Measurements from ENCODE around the gene SPATA22.

Gene SPATA22

DNA sequence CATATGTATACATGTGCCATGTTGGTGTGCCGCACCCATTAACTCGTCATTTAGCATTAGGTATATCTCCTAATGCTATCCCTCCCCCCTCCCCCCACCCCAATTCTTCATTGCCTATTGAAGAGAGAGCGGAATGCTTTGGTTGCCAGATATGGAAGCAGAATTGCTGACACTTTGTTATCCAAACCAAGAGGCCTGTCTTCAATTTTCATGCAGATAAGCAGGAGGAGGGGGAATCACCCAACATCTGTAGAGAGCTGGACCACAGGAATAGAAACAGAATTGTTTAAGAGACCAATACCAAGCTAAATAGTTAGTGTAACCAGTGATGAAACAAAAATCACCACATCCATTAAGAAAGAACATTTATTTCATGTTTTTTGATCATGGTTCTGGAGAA is 11.2 kb upstream of the SPATA22 start:
- TF ChIP-seq YY1 (IDR thresholded peaks at IDR 0.05; ENCODE audit: low read depth) (no peak), RAD21 (IDR thresholded peaks at IDR 0.05; ENCODE audit: low read depth) (no peak), EP300 (IDR thresholded peaks at IDR 0.05; ENCODE audit: borderline replicate concordance) (no peak)

DNA sequence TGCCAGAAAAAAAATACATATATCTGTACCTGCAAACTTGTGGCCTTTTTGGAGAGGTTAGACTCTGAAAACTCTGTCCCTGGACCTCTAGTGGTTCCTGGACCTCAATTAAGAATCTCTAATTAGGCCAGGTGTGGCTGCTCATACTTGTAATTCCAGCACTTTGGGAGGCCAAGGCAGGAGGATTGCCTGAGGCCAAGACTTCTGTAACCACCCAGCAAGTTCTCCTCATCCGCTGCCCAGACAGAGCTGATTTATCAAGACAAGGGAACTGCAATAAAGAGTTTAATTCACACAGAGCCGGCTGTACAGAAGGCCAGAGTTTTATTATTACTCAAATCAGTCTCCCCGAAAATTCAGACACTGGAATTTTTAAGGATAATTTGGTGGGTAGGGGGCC is 8.4 kb upstream of the SPATA22 start:
- no peak for TF ChIP-seq TEAD4 (IDR thresholded peaks at IDR 0.05)
- no peak for TF ChIP-seq FOXM1 (IDR thresholded peaks at IDR 0.05; ENCODE audit: borderline replicate concordance, low read depth)
- TF ChIP-seq CREB1 (IDR thresholded peaks at IDR 0.05; ENCODE audit: low read depth): no peak
- TF ChIP-seq, protein P1, sequence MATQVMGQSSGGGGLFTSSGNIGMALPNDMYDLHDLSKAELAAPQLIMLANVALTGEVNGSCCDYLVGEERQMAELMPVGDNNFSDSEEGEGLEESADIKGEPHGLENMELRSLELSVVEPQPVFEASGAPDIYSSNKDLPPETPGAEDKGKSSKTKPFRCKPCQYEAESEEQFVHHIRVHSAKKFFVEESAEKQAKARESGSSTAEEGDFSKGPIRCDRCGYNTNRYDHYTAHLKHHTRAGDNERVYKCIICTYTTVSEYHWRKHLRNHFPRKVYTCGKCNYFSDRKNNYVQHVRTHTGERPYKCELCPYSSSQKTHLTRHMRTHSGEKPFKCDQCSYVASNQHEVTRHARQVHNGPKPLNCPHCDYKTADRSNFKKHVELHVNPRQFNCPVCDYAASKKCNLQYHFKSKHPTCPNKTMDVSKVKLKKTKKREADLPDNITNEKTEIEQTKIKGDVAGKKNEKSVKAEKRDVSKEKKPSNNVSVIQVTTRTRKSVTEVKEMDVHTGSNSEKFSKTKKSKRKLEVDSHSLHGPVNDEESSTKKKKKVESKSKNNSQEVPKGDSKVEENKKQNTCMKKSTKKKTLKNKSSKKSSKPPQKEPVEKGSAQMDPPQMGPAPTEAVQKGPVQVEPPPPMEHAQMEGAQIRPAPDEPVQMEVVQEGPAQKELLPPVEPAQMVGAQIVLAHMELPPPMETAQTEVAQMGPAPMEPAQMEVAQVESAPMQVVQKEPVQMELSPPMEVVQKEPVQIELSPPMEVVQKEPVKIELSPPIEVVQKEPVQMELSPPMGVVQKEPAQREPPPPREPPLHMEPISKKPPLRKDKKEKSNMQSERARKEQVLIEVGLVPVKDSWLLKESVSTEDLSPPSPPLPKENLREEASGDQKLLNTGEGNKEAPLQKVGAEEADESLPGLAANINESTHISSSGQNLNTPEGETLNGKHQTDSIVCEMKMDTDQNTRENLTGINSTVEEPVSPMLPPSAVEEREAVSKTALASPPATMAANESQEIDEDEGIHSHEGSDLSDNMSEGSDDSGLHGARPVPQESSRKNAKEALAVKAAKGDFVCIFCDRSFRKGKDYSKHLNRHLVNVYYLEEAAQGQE (IDR thresholded peaks at IDR 0.05; ENCODE audit: low read depth): no peak
- TF ChIP-seq TAF1 (IDR thresholded peaks at IDR 0.05; ENCODE audit: low read depth): no peak
- TF ChIP-seq, protein P2, sequence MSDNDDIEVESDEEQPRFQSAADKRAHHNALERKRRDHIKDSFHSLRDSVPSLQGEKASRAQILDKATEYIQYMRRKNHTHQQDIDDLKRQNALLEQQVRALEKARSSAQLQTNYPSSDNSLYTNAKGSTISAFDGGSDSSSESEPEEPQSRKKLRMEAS (IDR thresholded peaks at IDR 0.05): no peak
- no peak for TF ChIP-seq RAD21 (IDR thresholded peaks at IDR 0.05; ENCODE audit: low read depth)
- TF ChIP-seq, protein P3, sequence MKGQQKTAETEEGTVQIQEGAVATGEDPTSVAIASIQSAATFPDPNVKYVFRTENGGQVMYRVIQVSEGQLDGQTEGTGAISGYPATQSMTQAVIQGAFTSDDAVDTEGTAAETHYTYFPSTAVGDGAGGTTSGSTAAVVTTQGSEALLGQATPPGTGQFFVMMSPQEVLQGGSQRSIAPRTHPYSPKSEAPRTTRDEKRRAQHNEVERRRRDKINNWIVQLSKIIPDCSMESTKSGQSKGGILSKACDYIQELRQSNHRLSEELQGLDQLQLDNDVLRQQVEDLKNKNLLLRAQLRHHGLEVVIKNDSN (IDR thresholded peaks at IDR 0.05): no peak
- no peak for TF ChIP-seq NFIC (IDR thresholded peaks at IDR 0.05)
- TF ChIP-seq ZBTB7A (IDR thresholded peaks at IDR 0.05; ENCODE audit: low read depth): no peak

DNA sequence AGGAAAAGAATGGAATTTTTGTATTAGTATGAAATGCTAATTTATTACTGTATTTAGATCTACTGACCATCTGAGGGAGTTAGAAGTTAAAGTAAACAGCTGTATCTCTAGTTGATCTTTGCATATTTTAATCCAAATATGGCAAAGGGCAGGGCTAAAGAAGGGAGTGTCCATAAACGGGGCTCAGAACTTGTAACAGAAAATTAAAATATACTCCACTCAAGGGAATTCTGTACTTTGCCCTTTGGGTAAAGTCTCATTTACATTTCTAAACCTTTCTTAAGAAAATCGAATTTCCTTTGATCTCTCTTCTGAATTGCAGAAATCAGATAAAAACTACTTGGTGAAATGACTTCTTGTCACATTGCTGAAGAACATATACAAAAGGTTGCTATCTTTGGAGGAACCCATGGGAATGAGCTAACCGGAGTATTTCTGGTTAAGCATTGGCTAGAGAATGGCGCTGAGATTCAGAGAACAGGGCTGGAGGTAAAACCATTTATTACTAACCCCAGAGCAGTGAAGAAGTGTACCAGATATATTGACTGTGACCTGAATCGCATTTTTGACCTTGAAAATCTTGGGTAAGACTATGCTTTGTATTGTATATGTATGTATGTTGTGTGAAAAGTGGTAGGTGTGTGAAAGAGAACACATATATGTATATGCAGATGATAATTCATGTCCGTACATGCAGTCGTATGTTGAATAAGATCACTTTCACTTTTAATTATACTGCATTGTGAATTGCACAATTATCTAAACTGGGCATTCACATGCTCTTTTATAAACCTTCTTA is 4.4 kb upstream of the SPATA22 start, which contains the start of gene ASPA:
Gene ASPA, plus strand, starts transcription at position 186 of the 799 bp plus-strand sequence. Its CDS starts 163 bp downstream, at position 349.
- TF ChIP-seq FOXM1 (IDR thresholded peaks at IDR 0.05; ENCODE audit: borderline replicate concordance, low read depth): no peak
- no peak for TF ChIP-seq TAF1 (IDR thresholded peaks at IDR 0.05; ENCODE audit: low read depth)
- TF ChIP-seq CEBPB (IDR thresholded peaks at IDR 0.05): no peak
- no peak for TF ChIP-seq EP300 (IDR thresholded peaks at IDR 0.05; ENCODE audit: borderline replicate concordance)
- no peak for TF ChIP-seq EGR1 (IDR thresholded peaks at IDR 0.05)
- TF ChIP-seq TEAD4 (IDR thresholded peaks at IDR 0.05): no peak
- TF ChIP-seq YY1 (IDR thresholded peaks at IDR 0.05; ENCODE audit: low read depth): no peak
- TF ChIP-seq, protein P1 (IDR thresholded peaks at IDR 0.05; ENCODE audit: low read depth): no peak

DNA sequence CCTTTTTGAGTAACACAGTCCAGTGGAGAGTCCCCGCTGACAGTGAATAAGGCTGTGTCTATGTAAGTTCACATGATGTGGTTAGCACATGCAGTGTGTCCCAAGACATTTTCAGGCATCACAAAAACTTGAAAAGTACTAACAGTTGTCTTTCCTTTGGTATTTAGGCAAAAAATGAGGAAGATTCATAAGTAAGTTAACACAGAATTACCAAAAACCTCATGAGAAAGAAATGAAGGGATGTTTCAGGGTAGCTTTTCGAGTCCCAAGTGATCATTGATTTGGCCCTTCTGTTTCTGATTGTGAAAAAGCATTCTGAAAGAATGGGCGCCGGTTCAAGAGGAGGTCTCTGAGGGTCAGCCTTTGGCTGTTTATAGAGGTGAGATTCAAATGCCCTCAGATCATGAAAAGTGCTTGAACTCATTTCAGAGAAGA is 3.6 kb upstream of the SPATA22 start:
- no peak for TF ChIP-seq EGR1 (IDR thresholded peaks at IDR 0.05)
- no peak for TF ChIP-seq NFIC (IDR thresholded peaks at IDR 0.05)
- TF ChIP-seq, protein P1 (IDR thresholded peaks at IDR 0.05; ENCODE audit: low read depth): no peak
- no peak for TF ChIP-seq FOXM1 (IDR thresholded peaks at IDR 0.05; ENCODE audit: borderline replicate concordance, low read depth)
- TF ChIP-seq RAD21 (IDR thresholded peaks at IDR 0.05; ENCODE audit: low read depth): no peak
- no peak for TF ChIP-seq EP300 (IDR thresholded peaks at IDR 0.05; ENCODE audit: borderline replicate concordance)
- TF ChIP-seq ZBTB7A (IDR thresholded peaks at IDR 0.05; ENCODE audit: low read depth): no peak
- TF ChIP-seq TAF1 (IDR thresholded peaks at IDR 0.05; ENCODE audit: low read depth): no peak
- TF ChIP-seq YY1 (IDR thresholded peaks at IDR 0.05; ENCODE audit: low read depth): no peak
- no peak for TF ChIP-seq TEAD4 (IDR thresholded peaks at IDR 0.05)
- TF ChIP-seq, protein P2 (IDR thresholded peaks at IDR 0.05): no peak
- TF ChIP-seq TCF12 (IDR thresholded peaks at IDR 0.05; ENCODE audit: low read depth): no peak
- TF ChIP-seq CREB1 (IDR thresholded peaks at IDR 0.05; ENCODE audit: low read depth): no peak
- TF ChIP-seq, protein P3 (IDR thresholded peaks at IDR 0.05): no peak
- TF ChIP-seq CEBPB (IDR thresholded peaks at IDR 0.05): no peak
